Endodermal cell (in vitro differentiated cells): ENCODE data around the gene CC2D1A. TPM values are rescaled to one million over a fixed set of nuclear protein-coding genes. Genes with fewer than 3 reads are reported as not detected.
A peak's percentile ranks its signal among the peaks of the same experiment; 100 is the strongest.

ENCODE experiments used
- DNase-seq: peaks from one replicate; pipeline ENCODE4 v3.0.0-alpha.2; 2017
- H3K27ac ChIP-seq: 2 replicates; pipeline ENCODE4 v1.5.1; 2013; ENCODE audit warnings: mild to moderate bottlenecking, low read depth, low read length, moderate library complexity
- H3K27me3 ChIP-seq: 2 replicates; pipeline ENCODE4 v1.6.1; 2013; ENCODE audit warnings: mild to moderate bottlenecking, low read length, moderate library complexity; ENCODE audit not compliant: insufficient read depth, control insufficient read depth, poor library complexity, severe bottlenecking
- H3K36me3 ChIP-seq: 2 replicates; pipeline ENCODE4 v1.7.0; 2013; ENCODE audit warnings: mild to moderate bottlenecking, low read length, moderate library complexity; ENCODE audit not compliant: control insufficient read depth, insufficient read depth
- H3K4me1 ChIP-seq: one replicate; pipeline ENCODE4 v1.7.0; 2013; ENCODE audit warnings: low read length; ENCODE audit not compliant: control insufficient read depth, insufficient read depth
- H3K4me3 ChIP-seq: 2 replicates; pipeline ENCODE4 v1.5.1; 2013; ENCODE audit warnings: mild to moderate bottlenecking, low read length, moderate library complexity
- H3K9ac ChIP-seq: 2 replicates; pipeline ENCODE4 v1.6.1; 2013; ENCODE audit warnings: mild to moderate bottlenecking, low read length, moderate library complexity; ENCODE audit not compliant: poor library complexity, severe bottlenecking; ENCODE audit errors: extremely low read depth
- H3K9me3 ChIP-seq: 2 replicates; pipeline ENCODE4 v1.6.1; 2013; ENCODE audit warnings: mild to moderate bottlenecking, low read length, moderate library complexity; ENCODE audit not compliant: control insufficient read depth
- H3K27ac Mint-ChIP-seq: 2 replicates; pipeline ENCODE4 v1.8.0; 2020; ENCODE audit warnings: mixed read lengths
- H3K27me3 Mint-ChIP-seq: 2 replicates; pipeline ENCODE4 v1.8.0; 2021; ENCODE audit warnings: mild to moderate bottlenecking, mixed read lengths; ENCODE audit not compliant: insufficient read depth
- H3K36me3 Mint-ChIP-seq: 2 replicates; pipeline ENCODE4 v1.8.0; 2020; ENCODE audit warnings: low read depth, mixed read lengths
- H3K4me1 Mint-ChIP-seq: 2 replicates; pipeline ENCODE4 v1.8.0; 2020; ENCODE audit warnings: mixed read lengths
- H3K4me3 Mint-ChIP-seq: 2 replicates; pipeline ENCODE4 v1.8.0; 2020; ENCODE audit warnings: mild to moderate bottlenecking, moderate library complexity, mixed read lengths
- H3K9me3 Mint-ChIP-seq: 2 replicates; pipeline ENCODE4 v1.8.0; 2020; ENCODE audit warnings: mild to moderate bottlenecking, mixed read lengths
- WGBS, 2 experiments: methylation state at CpG; one replicate each; pipeline versions ENCODE4 v1.1.5 to v1.1.7; 2013; ENCODE audit warnings: missing lambda C conversion rate in 2 of 2, mixed read lengths in 1 of 2; ENCODE audit not compliant: insufficient coverage in 1 of 2, insufficient read length in 1 of 2; 5-methylcytosine and 5-hydroxymethylcytosine counted together
- total RNA-seq, 2 donors: library from RNA; stranded (reverse); fragmentation: NEBNext Ultra II Directional in 1 of 2; extraction: Animal tissue kit (Norgen Biotek cat#: 25700) in 1 of 2; gene quantifications; 2 replicates in 1 of 2; 3 replicates in 1 of 2; pipeline ENCODE4 v1.2.1, GENCODE V29; 2021
- TF ChIP-seq, protein P1 (sequence below): fragments of 200-600 bp; sonication (generic); conservative IDR thresholded peaks from 2 replicates; pipeline ENCODE4 v1.5.0; 2021; ENCODE audit warnings: antibody characterized with exemption, mild to moderate bottlenecking

CC2D1A gene
- total RNA-seq, 2 donors from 2014 or later: 45.1 to 55.9 TPM

DNA sequence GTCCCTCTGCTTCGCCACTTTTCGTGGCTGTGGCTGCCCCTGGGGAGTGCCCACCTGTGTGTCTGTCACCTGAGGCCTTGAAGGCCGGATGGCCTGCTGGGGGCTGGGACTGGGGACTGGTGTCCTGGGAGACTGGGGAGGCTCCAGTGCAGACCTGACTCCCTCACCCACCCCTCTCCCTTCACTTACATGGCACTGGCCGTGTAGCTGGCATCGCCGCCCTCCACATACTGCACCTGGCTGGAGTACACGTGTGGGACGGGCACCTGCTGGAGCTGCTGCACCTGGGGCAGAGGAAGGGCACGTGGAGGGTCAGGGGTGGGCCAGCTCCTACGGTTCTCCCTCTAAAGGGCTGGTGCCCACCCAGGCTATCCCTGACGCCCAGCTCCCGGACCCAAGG is 71.8 kb downstream of the CC2D1A start:
- H3K36me3 Mint-ChIP-seq: peaks cover 37% of the 10 kb centered on the region
- Histone ChIP-seq H3K36me3 (peaks cover 11% of the 10 kb centered on the region), H3K4me1 (no peaks in the 10 kb centered on the region), H3K27me3 (no peaks in the 10 kb centered on the region), H3K9me3 (no peaks in the 10 kb centered on the region), H3K9ac (no peak overlapping the region), H3K27ac (no peak overlapping the region), H3K4me3 (no peak overlapping the region)
- 86 to 94% methylated on average over 9 to 12 of the region's 12 CpGs for WGBS, 2 experiments
- H3K4me1 Mint-ChIP-seq: peaks cover 10% of the 10 kb centered on the region
- no peaks in the 10 kb centered on the region for H3K9me3 Mint-ChIP-seq
- H3K27ac Mint-ChIP-seq: peak overlapping the region; percentile 75
- no peak for DNase-seq
- TF ChIP-seq, protein P1, sequence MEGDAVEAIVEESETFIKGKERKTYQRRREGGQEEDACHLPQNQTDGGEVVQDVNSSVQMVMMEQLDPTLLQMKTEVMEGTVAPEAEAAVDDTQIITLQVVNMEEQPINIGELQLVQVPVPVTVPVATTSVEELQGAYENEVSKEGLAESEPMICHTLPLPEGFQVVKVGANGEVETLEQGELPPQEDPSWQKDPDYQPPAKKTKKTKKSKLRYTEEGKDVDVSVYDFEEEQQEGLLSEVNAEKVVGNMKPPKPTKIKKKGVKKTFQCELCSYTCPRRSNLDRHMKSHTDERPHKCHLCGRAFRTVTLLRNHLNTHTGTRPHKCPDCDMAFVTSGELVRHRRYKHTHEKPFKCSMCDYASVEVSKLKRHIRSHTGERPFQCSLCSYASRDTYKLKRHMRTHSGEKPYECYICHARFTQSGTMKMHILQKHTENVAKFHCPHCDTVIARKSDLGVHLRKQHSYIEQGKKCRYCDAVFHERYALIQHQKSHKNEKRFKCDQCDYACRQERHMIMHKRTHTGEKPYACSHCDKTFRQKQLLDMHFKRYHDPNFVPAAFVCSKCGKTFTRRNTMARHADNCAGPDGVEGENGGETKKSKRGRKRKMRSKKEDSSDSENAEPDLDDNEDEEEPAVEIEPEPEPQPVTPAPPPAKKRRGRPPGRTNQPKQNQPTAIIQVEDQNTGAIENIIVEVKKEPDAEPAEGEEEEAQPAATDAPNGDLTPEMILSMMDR: no peak
- no peaks in the 10 kb centered on the region for H3K27me3 Mint-ChIP-seq
- peak overlapping the region; percentile 45 for H3K4me3 Mint-ChIP-seq

DNA sequence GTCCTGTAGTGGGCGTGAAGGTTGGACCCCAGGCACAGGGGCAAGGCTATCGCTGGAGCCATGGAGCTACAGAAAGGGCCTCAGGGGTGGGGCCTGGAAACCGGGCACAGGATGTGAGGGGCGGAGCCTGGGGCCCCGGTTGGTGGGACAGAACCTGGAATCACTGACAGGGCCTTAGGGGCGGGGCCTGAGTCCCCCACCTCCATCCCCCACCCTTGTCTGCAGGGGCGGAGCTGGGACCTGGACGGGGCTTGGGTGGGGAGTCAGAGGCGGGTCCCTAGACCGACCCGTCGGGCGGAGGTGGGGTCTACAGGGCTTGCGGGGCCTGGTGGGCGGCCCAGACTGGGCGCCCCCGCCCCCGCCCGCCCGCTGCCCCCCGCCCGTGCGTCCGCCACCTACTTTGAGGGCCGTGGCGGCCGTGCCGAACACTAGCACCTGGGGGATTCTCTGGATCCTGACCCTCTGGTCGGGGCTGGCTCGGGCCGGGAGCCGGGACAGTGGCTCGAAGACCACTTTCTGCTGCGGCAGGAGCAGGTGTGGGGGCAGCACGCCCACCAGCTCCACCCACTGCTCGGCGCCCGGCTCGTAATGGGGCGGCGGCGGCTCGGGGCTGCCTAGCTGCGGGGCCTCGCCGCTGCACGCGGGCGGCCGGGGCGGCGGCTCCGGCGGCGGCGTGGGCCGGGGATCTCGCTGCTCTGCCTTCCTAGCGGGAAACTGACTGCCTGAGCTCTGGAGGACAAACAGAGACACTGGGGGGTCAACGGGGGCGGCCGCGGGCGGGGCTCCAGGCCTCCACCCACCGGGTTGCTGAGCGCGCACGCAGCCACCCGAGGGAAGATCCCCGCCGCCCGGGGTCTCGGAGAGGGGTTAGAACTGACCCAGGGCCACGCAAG is 72.6 kb downstream of the CC2D1A start:
- Mint-ChIP-seq H3K9me3 (no peaks in the 10 kb centered on the region), H3K4me3 (peak overlapping the region; percentile 45), H3K27me3 (no peaks in the 10 kb centered on the region), H3K4me1 (peaks cover 10% of the 10 kb centered on the region), H3K36me3 (peaks cover 36% of the 10 kb centered on the region), H3K27ac (peak overlapping the region; percentile 75)
- Histone ChIP-seq H3K4me3 (peak overlapping the region; percentile 40), H3K4me1 (no peaks in the 10 kb centered on the region), H3K27me3 (no peaks in the 10 kb centered on the region), H3K9me3 (no peaks in the 10 kb centered on the region), H3K27ac (no peak overlapping the region), H3K9ac (no peak overlapping the region), H3K36me3 (peaks cover 13% of the 10 kb centered on the region)
- peak; percentile 100 for DNase-seq
- TF ChIP-seq, protein P1: no peak
- WGBS, 2 experiments: 7 to 12% methylated on average over 17 to 74 of the region's 74 CpGs

DNA sequence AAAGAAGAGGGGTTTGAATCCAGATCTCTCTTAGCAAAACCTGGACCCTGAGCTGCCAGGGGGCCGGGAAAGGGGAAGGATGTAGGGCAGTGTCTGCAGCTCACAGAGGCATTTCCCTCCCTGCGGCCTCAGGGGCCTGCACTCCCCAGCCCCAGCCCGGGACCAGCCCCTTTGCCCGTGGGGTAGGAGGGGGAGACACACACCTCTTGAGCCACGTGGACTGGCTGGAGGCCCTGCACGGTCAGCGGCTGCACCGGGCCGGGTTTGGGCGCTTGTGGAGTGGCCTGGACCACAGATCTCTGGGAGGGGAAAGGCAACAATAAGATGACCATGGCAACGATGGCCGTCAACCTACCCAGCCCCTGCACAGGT is 73.2 kb downstream of the CC2D1A start:
- H3K36me3 ChIP-seq: peaks cover 13% of the 10 kb centered on the region
- Mint-ChIP-seq H3K9me3 (no peaks in the 10 kb centered on the region), H3K4me3 (peak overlapping the region; percentile 45), H3K4me1 (peaks cover 6% of the 10 kb centered on the region), H3K27ac (no peak overlapping the region), H3K27me3 (no peaks in the 10 kb centered on the region), H3K36me3 (peaks cover 32% of the 10 kb centered on the region)
- no peaks in the 10 kb centered on the region for H3K4me1 ChIP-seq
- no peak overlapping the region for H3K27ac ChIP-seq
- DNase-seq: peak; percentile 70
- no peak overlapping the region for H3K9ac ChIP-seq
- H3K9me3 ChIP-seq: no peaks in the 10 kb centered on the region
- TF ChIP-seq, protein P1: no peak
- H3K4me3 ChIP-seq: peak overlapping the region; percentile 40
- no peaks in the 10 kb centered on the region for H3K27me3 ChIP-seq
- whole genome bisulfite sequencing, 2 experiments: 37 to 54% methylated on average over 9 to 12 of the region's 12 CpGs
